ENCODE results near the gene HASPIN. TPM values are rescaled to one million over a fixed set of nuclear protein-coding genes. Genes with fewer than 3 reads are reported as not detected.
"Not testable (repeated sequence)": the region's sequence is repeated elsewhere in the genome, so short reads cannot be mapped to it uniquely, and the experiment has no call there.

HASPIN gene
- total and polyA plus RNA-seq, 9 of the 15 experiments (the other 6 are each of a cell fraction or from before 2014, with no cell fraction given): 0.81 to 13.5 (median 9.9) TPM

GRCh38 chr17:3734911-3735276 lies 11.2 kb downstream of the HASPIN start:
- H2AFZ ChIP-seq (ENCODE audit: low read depth, low read length); FAIRE-seq; H3K4me2 ChIP-seq (ENCODE audit: insufficient read depth, low read length); H3K9me3 ChIP-seq (replicated peaks; ENCODE audit: control insufficient read depth, insufficient read depth, low read depth, low read length); H3K4me3 ChIP-seq; CTCF ChIA-PET (ENCODE audit: low intra/inter-chr PET ratio); ATAC-seq; H3K9ac ChIP-seq (ENCODE audit: insufficient read depth in 1 of 2, low read depth in 2 of 2, low read length in 2 of 2); H3K9me1 ChIP-seq (ENCODE audit: control insufficient read depth, insufficient read depth, low read length); H3K36me3 ChIP-seq (ENCODE audit: control insufficient read depth, insufficient read depth, low read length); H3K79me2 ChIP-seq (ENCODE audit: control insufficient read depth, insufficient read depth, low read length); DNase-seq (ENCODE audit: extremely low read depth in 1 of 4, low spot score in 3 of 4); H3K27me3 ChIP-seq (ENCODE audit: control insufficient read depth in 2 of 2, insufficient read depth in 2 of 2, low read length in 2 of 2); H4K20me1 ChIP-seq (replicated peaks; ENCODE audit: control insufficient read depth, insufficient read depth, low read length); BruUV-seq (replicated peaks); H3K27ac ChIP-seq (ENCODE audit: extremely low read depth, low read depth, low read length): not testable (repeated sequence)
- POLR2A ChIA-PET: interaction anchor here (0.6 kb wide), 2 partner anchors 169 to 1405 kb away, joined by 3 to 4 read pairs; no protein-coding TSS in a partner anchor
- H3K4me1 ChIP-seq (replicated peaks in 1 of 2; ENCODE audit: control insufficient read depth in 2 of 2, insufficient read depth in 2 of 2, low read length in 2 of 2): peaks cover 4 to 10% of the 10 kb centered on the region in 2 experiments; a peak in 2 of 5 replicates
- in situ Hi-C loops (cut with MboI) (loop anchor here (5.0 kb wide), 1 partner anchor 53 kb away; no protein-coding TSS in a partner anchor), intact Hi-C loops (cut with micrococcal nuclease) (loop anchor here (10.0 kb wide), 2 partner anchors 170 to 340 kb away; no protein-coding TSS in a partner anchor)
- 49% methylated on average over 7 of the region's 10 CpGs for WGBS (ENCODE audit: insufficient coverage, low coverage, missing lambda C conversion rate)

GRCh38 chr17:3735515-3735914 lies 11.8 kb downstream of the HASPIN start:
- WGBS (ENCODE audit: insufficient coverage, low coverage, missing lambda C conversion rate): 29% methylated on average over 8 of the region's 8 CpGs
- intact Hi-C loops (cut with micrococcal nuclease): loop anchor here (10.0 kb wide), 2 partner anchors 169 to 339 kb away; no protein-coding TSS in a partner anchor
- no peak for ATAC-seq

More at GRCh38 chr17:3735515-3735914, 11.8 kb downstream of the HASPIN start:
- TF ChIP-seq PHF8 (IDR thresholded peaks at IDR 0.05; ENCODE audit: borderline replicate concordance, low read length) (no peak), TCFL5 (CRISPR knock-in tag; conservative IDR thresholded peaks at IDR 0.05) (no peak), ZNF695 (CRISPR knock-in tag; IDR thresholded peaks at IDR 0.05) (no peak)
- no TSS peak for BruUV-seq (replicated peaks)
- ChIA-PET CTCF (ENCODE audit: low intra/inter-chr PET ratio) (no interaction called here), POLR2A (interaction anchor here (0.6 to 0.7 kb wide), 3 partner anchors 10 to 149 kb away, joined by 3 to 4 read pairs (median 3); partner anchors contain the start of gene HASPIN)
- Histone ChIP-seq H2AFZ (ENCODE audit: low read depth, low read length) (no peak overlapping the region), H4K20me1 (replicated peaks; ENCODE audit: control insufficient read depth, insufficient read depth, low read length) (no peaks in the 10 kb centered on the region), H3K27ac (ENCODE audit: extremely low read depth, low read depth, low read length) (no peak overlapping the region), H3K4me2 (ENCODE audit: insufficient read depth, low read length) (no peak overlapping the region), H3K9me3 (replicated peaks; ENCODE audit: control insufficient read depth, insufficient read depth, low read depth, low read length) (no peaks in the 10 kb centered on the region), H3K9ac (ENCODE audit: insufficient read depth in 1 of 2, low read depth in 2 of 2, low read length in 2 of 2) (no peak overlapping the region), H3K27me3 (ENCODE audit: control insufficient read depth in 2 of 2, insufficient read depth in 2 of 2, low read length in 2 of 2) (no peaks in the 10 kb centered on the region), H3K79me2 (ENCODE audit: control insufficient read depth, insufficient read depth, low read length) (no peaks in the 10 kb centered on the region), H3K9me1 (ENCODE audit: control insufficient read depth, insufficient read depth, low read length) (no peaks in the 10 kb centered on the region), H3K4me1 (replicated peaks in 1 of 2; ENCODE audit: control insufficient read depth in 2 of 2, insufficient read depth in 2 of 2, low read length in 2 of 2) (peaks cover 4 to 10% of the 10 kb centered on the region in 2 experiments; a peak in 2 of 5 replicates), H3K36me3 (ENCODE audit: control insufficient read depth, insufficient read depth, low read length) (no peaks in the 10 kb centered on the region), H3K4me3 (no peak overlapping the region)
- in situ Hi-C loops (cut with MboI): no loop called here
- no peak for DNase-seq (ENCODE audit: extremely low read depth in 1 of 4, low spot score in 3 of 4)
- FAIRE-seq: no peak
